Measurements from ENCODE around the gene PHF19. TPM values are rescaled to one million over a fixed set of nuclear protein-coding genes. Genes with fewer than 3 reads are reported as not detected.

PHF19 gene
- total and polyA plus RNA-seq, 2 of the 8 experiments (the other 6 are each of a cell fraction or from before 2014, with no cell fraction given): 28.2 to 31.8 TPM

GRCh38 chr9:120919843-120920805, 43.1 kb upstream of the PHF19 start:
- CTCF ChIA-PET (ENCODE audit: partially characterized antibody): interaction anchor here (0.7 to 3.0 kb wide), 9 partner anchors 8 to 348 kb away, joined by 3 to 15 read pairs (median 3); partner anchors contain the start of gene GSN
- H2BK120ac ChIP-seq (replicated peaks; ENCODE audit: low read depth, low read length): no peak overlapping the region

More at GRCh38 chr9:120919843-120920805, 43.1 kb upstream of the PHF19 start:
- no peaks in the 10 kb centered on the region for H3K79me2 ChIP-seq (ENCODE audit: control insufficient read depth in 1 of 2, insufficient read depth in 2 of 2, low read length in 2 of 2)
- no peaks in the 10 kb centered on the region for H3K79me1 ChIP-seq (ENCODE audit: low read depth, low read length)
- no peak overlapping the region for H3K56ac ChIP-seq (replicated peaks; ENCODE audit: insufficient read length, low read depth, low read length)
- peak overlapping the region; percentile 20; the same call in 1 of the 2 replicates for H2BK12ac ChIP-seq (ENCODE audit: low read depth, low read length)
- H3K4ac ChIP-seq (replicated peaks; ENCODE audit: insufficient read length, low read depth, low read length): no peak overlapping the region
- 91% methylated on average over 6 of the region's 6 CpGs; no CpG with 5 or more reads in 1 of the 2 experiments for WGBS, 2 experiments (ENCODE audit: extremely low coverage in 1 of 2, insufficient coverage in 1 of 2, insufficient read length in 1 of 2, insufficient replicate concordance in 2 of 2, low coverage in 1 of 2, low lambda C conversion rate in 2 of 2, missing lambda C conversion rate in 1 of 2)
- no peak overlapping the region for H4K5ac ChIP-seq (ENCODE audit: insufficient read length, low read depth, low read length)
- no peaks in the 10 kb centered on the region for H3K9me3 ChIP-seq (ENCODE audit: insufficient read depth in 2 of 2, low read depth in 1 of 2, low read length in 1 of 2)
- TF ChIP-seq CEBPB (IDR thresholded peaks at IDR 0.05; ENCODE audit: low read depth, low read length): peak; percentile 67
- no peak for TF ChIP-seq SP2 (IDR thresholded peaks at IDR 0.05; ENCODE audit: low read length)
- H3K23ac ChIP-seq (ENCODE audit: insufficient read length): no peak overlapping the region
- no peak overlapping the region; a peak in 1 of 7 replicates for H3K9ac ChIP-seq (replicated peaks in 1 of 4; ENCODE audit: extremely low read depth in 1 of 4, low read depth in 3 of 4, low read length in 3 of 4)
- no peaks in the 10 kb centered on the region for H4K20me1 ChIP-seq (replicated peaks in 1 of 2; ENCODE audit: control insufficient read depth in 1 of 2, insufficient read depth in 2 of 2, low read length in 2 of 2)
- 0 out of 2 replicates have a peak overlapping the region, but pooled peaks have one; percentile 5 for H2AK5ac ChIP-seq (ENCODE audit: low read depth, low read length)
- no peak overlapping the region for H3K4me3 ChIP-seq (ENCODE audit: extremely low read depth in 1 of 4, insufficient read depth in 2 of 4, low read depth in 3 of 4, low read length in 4 of 4)
- H2BK5ac ChIP-seq (ENCODE audit: low read depth, low read length): peak overlapping the region; percentile 35; the same call in 1 of the 2 replicates
- no peak overlapping the region for H3K18ac ChIP-seq (ENCODE audit: extremely low read depth, low read length)
- POLR2A ChIA-PET (ENCODE audit: partially characterized antibody): no interaction called here
- peaks cover 0 to 9% (median 2%) of the 10 kb centered on the region in 4 experiments; a peak in 5 of 7 replicates for H3K4me1 ChIP-seq (replicated peaks in 1 of 4; ENCODE audit: control insufficient read depth in 3 of 4, insufficient read depth in 4 of 4, low read length in 3 of 4)
- H4K8ac ChIP-seq (ENCODE audit: extremely low read depth, insufficient read depth, low read length): no peak overlapping the region
- H2AFZ ChIP-seq (ENCODE audit: low read length): no peak overlapping the region
- H2BK20ac ChIP-seq (ENCODE audit: low read length): 0 out of 2 replicates have a peak overlapping the region, but pooled peaks have one; percentile 43
- FAIRE-seq: no peak
- DNase-seq (ENCODE audit: low read depth in 1 of 2, low spot score in 2 of 2): no peak
- H3K4me2 ChIP-seq (ENCODE audit: insufficient read depth in 1 of 2, low read depth in 2 of 2, low read length in 2 of 2): no peak overlapping the region
- H3K27me3 ChIP-seq (replicated peaks in 1 of 4; ENCODE audit: control insufficient read depth in 3 of 4, extremely low read depth in 1 of 4, insufficient read depth in 3 of 4, low read length in 3 of 4): no peaks in the 10 kb centered on the region; a peak in 1 of 7 replicates
- H4K91ac ChIP-seq (replicated peaks; ENCODE audit: insufficient read length, low read length): no peak overlapping the region
- H3K23me2 ChIP-seq (ENCODE audit: low read depth, low read length): no peaks in the 10 kb centered on the region
- H3K27ac ChIP-seq (ENCODE audit: low read depth, low read length): no peak overlapping the region
- H3K36me3 ChIP-seq (ENCODE audit: control insufficient read depth in 2 of 4, insufficient read depth in 4 of 4, low read length in 3 of 4): no peaks in the 10 kb centered on the region; a peak in 1 of 8 replicates
- H2BK15ac ChIP-seq (ENCODE audit: low read length): no peak overlapping the region
- no peak overlapping the region for H3K14ac ChIP-seq (ENCODE audit: insufficient read length)
